CD4-positive, alpha-beta T cell treated with Interferon alpha-2 for 1 hour (primary cell): ENCODE measurements around the gene SOCS3.
"Not testable (repeated sequence)": the region's sequence is repeated elsewhere in the genome, so short reads cannot be mapped to it uniquely, and the experiment has no call there.

ENCODE experiments used
- DNase-seq, 2 donors: peaks; one replicate each; pipeline ENCODE4 v3.0.0-alpha.2; 2020 to 2022

Gene SOCS3

GRCh38 chr17:78329263-78330059 is 30.4 kb downstream of the SOCS3 start:
- peak in 1 of 2 donors; percentile 65 for DNase-seq

- DNase-seq: no peak
Measured at GRCh38 chr17:78327880-78328279, 32.0 kb downstream of the SOCS3 start.

- peak in 1 of 2 donors; percentile 52 for DNase-seq
Measured at GRCh38 chr17:78325076-78325687, 34.7 kb downstream of the SOCS3 start.

- peak; percentile 41 to 69 for DNase-seq
Measured at GRCh38 chr17:78324391-78325075, 35.3 kb downstream of the SOCS3 start.

GRCh38 chr17:78323826-78324390 is 36.0 kb downstream of the SOCS3 start:
- DNase-seq: no peak

GRCh38 chr17:78322858-78323455 is 36.9 kb downstream of the SOCS3 start:
- DNase-seq: no peak

GRCh38 chr17:78322327-78322857 is 37.5 kb downstream of the SOCS3 start:
- DNase-seq: no peak

GRCh38 chr17:78318843-78319242 is 41.0 kb downstream of the SOCS3 start:
- no peak for DNase-seq

GRCh38 chr17:78318407-78318806 is 41.5 kb downstream of the SOCS3 start:
- DNase-seq: no peak

GRCh38 chr17:78317794-78318400 is 42.0 kb downstream of the SOCS3 start:
- no peak for DNase-seq

- no peak for DNase-seq
Measured at GRCh38 chr17:78316867-78317789, 42.7 kb downstream of the SOCS3 start.

GRCh38 chr17:78316115-78316866 is 43.6 kb downstream of the SOCS3 start:
- DNase-seq: no peak

GRCh38 chr17:78315355-78316114 is 44.3 kb downstream of the SOCS3 start:
- DNase-seq: peak; percentile 18 to 26

GRCh38 chr17:78314683-78315354 is 45.1 kb downstream of the SOCS3 start:
- DNase-seq: no peak

- peak; percentile 79 to 86 for DNase-seq
Measured at GRCh38 chr17:78313735-78314648, 45.9 kb downstream of the SOCS3 start.

GRCh38 chr17:78309659-78310255 is 50.1 kb downstream of the SOCS3 start:
- not testable (repeated sequence) for DNase-seq

- DNase-seq: no peak
Measured at GRCh38 chr17:78307887-78308638, 51.8 kb downstream of the SOCS3 start.
